22Rv1 (cell line): ENCODE results near the gene GOLGA3.
"Not testable (repeated sequence)": the region's sequence is repeated elsewhere in the genome, so short reads cannot be mapped to it uniquely, and the experiment has no call there.

ENCODE experiments used
- CTCF ChIP-seq: fragments of 450-650 bp; IDR thresholded peaks from 2 replicates; pipeline ENCODE4 v1.5.1; 2017; ENCODE audit warnings: mild to moderate bottlenecking
- ZFX ChIP-seq: fragments of 450-650 bp; IDR thresholded peaks from 2 replicates; pipeline ENCODE4 v1.6.1; 2017; ENCODE audit warnings: antibody characterized with exemption, borderline replicate concordance

- TF ChIP-seq CTCF, ZFX: not testable (repeated sequence)
Observed at GRCh38 chr12:132836230-132836629, 7.6 kb upstream of the GOLGA3 start.
